Stimulated activated CD4-positive, alpha-beta T cell treated with anti-CD3 and anti-CD28 coated beads, Interleukin-12 subunit alpha, Interleukin-12 subunit beta, amount 100 ng/mL, for 48 hours (primary cell): ENCODE data around the gene CTNNA3.

ENCODE experiments used
- DNase-seq, 3 donors: peaks; one replicate each; pipeline ENCODE4 v3.0.0-alpha.2; 2020; ENCODE audit warnings: low read depth in 2 of 3, low spot score in 1 of 3

Gene CTNNA3

GRCh38 chr10:66586073-66586472, 1109.9 kb downstream of the CTNNA3 start:
- no peak for DNase-seq

- DNase-seq = no peak
These were observed 1120.6 kb downstream of the CTNNA3 start for GRCh38 chr10:66575251-66575855.

- no peak for DNase-seq
These were observed 1123.3 kb downstream of the CTNNA3 start for GRCh38 chr10:66572700-66573099.

- no peak for DNase-seq
These were observed 1130.0 kb downstream of the CTNNA3 start for GRCh38 chr10:66565999-66566398.

- no peak for DNase-seq
These were observed 1131.7 kb downstream of the CTNNA3 start for GRCh38 chr10:66564287-66564686.

GRCh38 chr10:66555061-66555460, 1140.9 kb downstream of the CTNNA3 start:
- no peak for DNase-seq

- no peak for DNase-seq
These were observed 1143.7 kb downstream of the CTNNA3 start for GRCh38 chr10:66552331-66552730.

- no peak for DNase-seq
These were observed 1145.6 kb downstream of the CTNNA3 start for GRCh38 chr10:66550351-66550750.

- no peak for DNase-seq
These were observed 1157.1 kb downstream of the CTNNA3 start for GRCh38 chr10:66538908-66539307.

- no peak for DNase-seq
These were observed 1157.6 kb downstream of the CTNNA3 start for GRCh38 chr10:66538371-66538770.

- no peak for DNase-seq
These were observed 1158.8 kb downstream of the CTNNA3 start for GRCh38 chr10:66537186-66537585.

- no peak for DNase-seq
These were observed 1160.6 kb downstream of the CTNNA3 start for GRCh38 chr10:66535439-66535838.

GRCh38 chr10:66534866-66535265, 1161.1 kb downstream of the CTNNA3 start:
- no peak for DNase-seq

GRCh38 chr10:66521506-66521905, 1174.5 kb downstream of the CTNNA3 start:
- DNase-seq = no peak

- no peak for DNase-seq
These were observed 1176.4 kb downstream of the CTNNA3 start for GRCh38 chr10:66519616-66520015.

- no peak for DNase-seq
These were observed 1181.3 kb downstream of the CTNNA3 start for GRCh38 chr10:66514666-66515065.

GRCh38 chr10:66513504-66513903, 1182.5 kb downstream of the CTNNA3 start:
- no peak for DNase-seq

- no peak for DNase-seq
These were observed 1190.9 kb downstream of the CTNNA3 start for GRCh38 chr10:66505003-66505657.

- no peak for DNase-seq
These were observed 1194.6 kb downstream of the CTNNA3 start for GRCh38 chr10:66501356-66501755.

GRCh38 chr10:66483966-66484365, 1212.0 kb downstream of the CTNNA3 start:
- no peak for DNase-seq

GRCh38 chr10:66472156-66472555, 1223.8 kb downstream of the CTNNA3 start:
- DNase-seq = no peak

GRCh38 chr10:66467042-66467441, 1229.0 kb downstream of the CTNNA3 start:
- DNase-seq = no peak

GRCh38 chr10:66466622-66467021, 1229.4 kb downstream of the CTNNA3 start:
- no peak for DNase-seq
